Fibroblast of skin of scalp (primary cell): ENCODE measurements around the gene PPP4R1.
"Not testable (repeated sequence)": the region's sequence is repeated elsewhere in the genome, so short reads cannot be mapped to it uniquely, and the experiment has no call there.

ENCODE experiments used
- DNase-seq: peaks from one replicate; pipeline ENCODE4 v3.0.0-alpha.2; 2013

Gene PPP4R1

DNA sequence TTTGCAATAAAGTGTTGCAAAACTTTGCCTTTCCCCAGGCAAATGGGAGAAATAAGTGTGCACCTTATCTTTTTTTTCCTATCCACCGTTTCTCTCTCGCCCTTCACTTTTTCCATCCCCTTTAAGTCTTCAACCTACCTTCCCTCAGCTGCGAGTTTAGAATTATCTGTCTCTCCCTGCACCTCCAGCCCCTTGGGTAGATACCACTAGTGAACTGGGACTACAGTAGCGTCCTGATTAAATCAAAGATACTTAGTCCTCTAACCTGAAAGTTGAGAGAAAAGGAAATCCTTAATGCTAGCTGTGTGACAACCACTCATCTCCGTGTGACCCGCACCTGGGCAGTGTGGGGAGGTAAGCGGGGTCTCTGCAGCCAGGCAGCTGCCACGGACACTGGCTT, 16.1 kb upstream of the PPP4R1 start:
- no peak for DNase-seq

DNA sequence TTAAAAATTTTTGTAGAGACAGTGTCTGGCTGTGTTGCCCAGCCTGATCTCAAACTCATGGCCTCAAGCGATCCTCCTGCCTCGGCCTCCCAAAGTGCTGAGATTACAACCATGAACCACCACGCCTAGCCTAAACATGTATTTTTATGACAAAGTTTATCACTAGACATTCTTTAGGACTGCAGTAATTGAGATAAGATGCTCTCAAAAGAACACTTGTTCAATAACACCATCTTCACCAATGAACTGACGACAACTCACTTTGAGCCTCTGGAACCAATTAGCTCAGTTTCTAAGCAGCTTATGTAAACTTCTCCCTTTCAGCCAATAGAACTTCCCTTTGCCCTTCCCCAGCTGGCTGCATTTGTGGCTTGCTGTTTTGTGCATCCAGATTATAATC, 15.3 kb upstream of the PPP4R1 start:
- peak; percentile 79 for DNase-seq

DNA sequence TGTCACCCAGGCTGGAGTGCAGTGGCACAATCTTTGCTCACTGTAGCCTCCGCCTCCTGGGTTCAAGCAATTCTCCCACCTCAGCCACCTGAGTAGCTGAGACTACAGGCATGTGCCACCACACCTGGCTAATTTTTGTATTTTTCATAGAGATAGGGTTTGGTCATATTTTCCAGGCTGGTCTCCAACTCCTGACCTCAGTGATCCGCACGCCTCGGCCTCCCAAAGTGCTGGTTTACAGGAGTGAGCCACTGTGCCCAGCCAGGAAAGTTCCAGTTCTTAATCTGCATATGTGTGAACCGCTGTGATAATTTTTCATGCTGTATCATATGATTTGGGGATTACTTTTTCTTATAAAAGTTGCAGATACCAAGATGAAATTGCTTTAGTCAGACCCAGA, 14.6 kb upstream of the PPP4R1 start:
- DNase-seq = no peak

DNA sequence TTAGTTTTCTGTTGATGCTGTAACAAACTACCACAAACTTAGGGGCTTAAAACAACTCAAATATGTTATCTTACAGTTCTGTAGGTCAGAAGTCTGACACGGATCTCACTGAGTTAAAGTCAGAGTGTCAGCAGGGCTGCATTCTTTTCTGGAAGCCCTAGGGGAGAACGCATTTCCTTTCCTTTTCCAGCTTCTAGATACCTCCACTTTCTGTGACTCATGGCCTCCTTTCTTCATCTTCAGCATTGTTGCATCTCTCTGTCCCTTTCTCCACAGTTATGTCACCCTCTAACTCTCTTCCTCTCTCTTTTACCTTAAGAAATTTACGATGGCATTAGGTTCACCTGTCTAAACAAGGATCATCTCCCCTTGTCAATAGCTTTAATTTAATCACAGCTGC, 13.3 kb upstream of the PPP4R1 start:
- peak; percentile 73 for DNase-seq

DNA sequence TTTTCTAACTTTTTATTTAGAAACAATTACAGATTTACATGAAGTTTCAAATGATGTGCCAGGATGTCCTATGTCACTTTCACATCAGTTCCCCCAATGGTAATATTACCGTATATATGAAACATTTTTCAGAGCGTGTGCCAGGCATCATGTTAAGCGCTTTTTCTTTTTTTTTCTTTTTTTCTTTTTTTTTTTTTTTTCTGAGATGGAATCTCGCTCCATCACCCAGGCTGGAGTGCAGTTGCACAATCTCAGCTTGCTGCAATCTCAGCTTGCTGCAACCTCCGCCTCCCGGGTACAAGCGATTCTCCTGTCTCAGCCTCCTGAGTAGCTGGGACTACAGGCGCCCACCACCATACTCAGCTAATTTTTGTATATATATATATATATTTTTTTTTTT, 5.6 kb upstream of the PPP4R1 start:
- peak; percentile 20 for DNase-seq

DNA sequence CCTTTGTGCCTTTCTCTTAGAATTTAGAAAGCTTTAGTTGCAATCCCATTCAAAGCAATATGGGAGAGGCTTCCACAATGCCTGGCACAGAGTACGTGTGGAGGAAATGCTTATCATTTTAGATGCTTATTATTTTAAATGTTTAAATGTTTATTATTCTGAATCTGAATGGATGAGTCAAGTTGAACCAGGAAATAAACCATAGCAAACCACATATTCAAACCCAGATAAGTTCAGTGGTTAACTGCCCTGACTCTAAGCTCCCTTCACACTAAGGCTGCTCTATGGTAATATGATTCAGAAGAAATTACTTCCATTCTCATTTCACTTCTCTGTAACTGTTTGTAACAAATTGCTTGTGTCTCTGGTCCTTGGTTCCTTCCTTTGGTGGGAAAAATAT, 5.2 kb upstream of the PPP4R1 start:
- DNase-seq = peak; percentile 68

DNA sequence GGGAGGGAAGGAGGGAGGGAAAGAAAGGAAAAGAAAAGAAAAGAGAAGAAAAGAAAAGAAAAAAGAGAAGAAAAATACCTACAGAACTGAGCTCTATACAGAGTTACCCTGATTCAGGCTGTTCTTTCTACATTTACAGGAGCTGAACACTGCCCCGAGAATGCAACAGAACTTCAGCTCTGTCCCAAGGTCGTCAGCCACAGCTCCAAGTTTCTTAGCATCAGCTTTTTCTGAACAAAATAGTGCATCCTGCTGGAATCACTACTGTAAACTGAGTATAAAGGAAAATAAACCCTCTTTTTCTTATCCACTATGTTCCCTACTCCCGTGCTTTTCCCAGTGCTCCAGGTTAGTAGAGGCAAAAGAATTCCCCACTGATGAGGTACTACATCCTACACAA, 4.7 kb upstream of the PPP4R1 start:
- no peak for DNase-seq

DNA sequence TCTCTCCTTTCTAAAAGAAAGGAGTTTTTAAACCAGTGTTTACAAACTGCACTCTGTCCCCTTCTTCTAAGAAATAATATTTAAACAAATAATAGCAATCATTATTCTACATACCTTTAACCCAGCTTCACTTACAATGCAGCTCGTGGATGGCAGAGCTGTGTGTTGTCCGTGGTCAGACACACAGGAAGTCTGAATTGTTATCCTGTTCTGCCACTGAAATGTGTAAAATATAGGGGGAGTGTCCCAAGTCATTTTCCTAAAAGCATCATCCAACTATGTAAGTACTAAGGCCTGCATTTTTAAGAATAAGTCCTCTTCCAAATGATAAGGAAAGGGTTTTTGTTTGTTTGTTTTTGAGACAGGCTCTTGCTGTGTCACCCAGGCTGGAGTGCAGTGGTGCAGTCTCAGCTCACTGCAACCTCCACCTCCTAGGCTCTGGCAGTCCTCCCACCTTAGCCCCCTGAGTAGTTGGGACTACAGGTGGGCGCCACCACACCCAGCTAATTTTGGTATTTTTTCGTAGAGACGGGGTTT, 2.7 kb upstream of the PPP4R1 start:
- peak; percentile 44 for DNase-seq

DNA sequence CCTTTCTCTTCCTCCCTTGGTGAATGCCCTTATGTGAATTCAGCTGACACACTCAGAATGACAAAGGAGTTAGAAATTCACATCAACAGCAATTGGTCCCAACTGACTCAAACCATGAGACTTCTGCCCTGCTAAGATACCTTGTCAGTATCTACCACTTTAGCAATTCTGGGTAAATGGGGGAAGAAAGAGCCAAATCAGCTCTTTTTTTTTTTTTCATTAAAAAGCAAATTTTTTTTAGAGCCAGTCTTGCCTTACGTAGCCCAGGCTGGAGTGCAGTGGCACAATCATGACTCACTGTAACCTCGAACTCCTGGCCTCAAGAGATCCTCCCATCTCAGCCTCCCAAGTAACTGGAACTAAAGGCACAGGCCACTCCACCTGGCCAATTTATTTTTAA, 1.7 kb upstream of the PPP4R1 start:
- peak; percentile 46 for DNase-seq

DNA sequence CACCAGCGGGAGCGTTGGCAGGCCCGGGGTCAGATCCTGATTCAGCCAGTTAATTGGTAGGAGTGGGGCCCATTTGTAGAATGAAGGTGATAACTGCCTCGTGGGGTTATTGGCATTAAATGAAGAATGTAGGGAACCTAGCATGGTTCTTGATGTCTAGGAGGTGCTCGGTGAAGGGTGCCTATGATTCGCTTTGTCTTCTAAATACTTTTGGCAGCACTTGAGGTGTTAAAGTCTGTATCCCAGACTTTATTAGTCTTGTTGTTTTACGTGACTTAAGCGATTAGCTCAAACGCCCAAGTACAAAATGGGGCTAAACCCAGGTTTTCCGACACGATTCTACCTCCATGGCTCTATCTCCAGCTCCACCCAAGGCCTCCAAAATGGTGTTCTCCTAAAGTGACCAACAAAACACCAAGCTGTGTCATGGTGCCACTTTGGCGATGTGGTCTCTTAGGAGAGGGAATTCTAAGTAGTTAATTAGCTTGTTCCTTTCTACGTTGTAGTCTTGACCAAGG, 980 bp upstream of the PPP4R1 start:
- no peak for DNase-seq

DNA sequence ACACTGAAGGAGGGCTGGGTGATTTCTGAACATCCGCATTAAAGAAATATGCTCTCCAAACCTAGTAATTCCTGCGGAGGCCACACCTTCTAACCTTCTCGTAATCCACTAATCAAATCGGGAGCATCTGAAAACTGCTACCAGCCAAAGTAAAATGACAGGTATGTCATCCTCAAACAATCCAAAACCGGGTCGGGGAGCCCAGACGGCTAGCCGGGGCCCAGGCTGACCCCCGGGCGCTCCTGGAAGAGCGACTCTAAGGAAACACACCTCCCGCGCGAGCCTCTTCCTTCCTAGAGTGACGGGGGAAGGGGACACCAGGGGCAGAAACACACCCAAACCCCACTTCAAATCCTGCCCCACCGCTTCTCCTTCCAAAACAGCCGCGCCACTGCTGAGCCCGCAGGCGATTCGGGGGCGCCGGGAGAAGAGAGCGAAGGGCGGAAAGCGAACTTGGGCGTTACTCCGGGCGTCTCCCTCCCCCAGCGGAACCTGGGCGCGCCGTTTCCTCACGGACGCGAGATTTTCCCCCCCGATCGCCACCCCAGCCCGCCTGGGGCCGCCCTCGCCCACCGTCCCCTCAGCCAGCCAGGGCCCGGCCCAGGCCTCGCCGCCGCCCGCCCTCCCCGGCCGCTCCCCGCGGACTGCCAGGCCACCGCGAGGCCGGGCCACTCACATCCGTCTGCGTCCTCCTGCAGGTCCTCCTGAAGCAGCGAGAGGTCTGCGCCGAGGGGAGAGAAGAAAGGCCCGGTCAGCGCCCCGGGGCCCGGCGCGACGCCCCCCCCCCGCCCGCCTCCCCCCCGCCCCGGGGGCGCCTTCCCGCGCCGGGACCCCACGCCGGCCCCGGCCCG, 584 bp downstream of the PPP4R1 start:
- DNase-seq = peak; percentile 54

DNA sequence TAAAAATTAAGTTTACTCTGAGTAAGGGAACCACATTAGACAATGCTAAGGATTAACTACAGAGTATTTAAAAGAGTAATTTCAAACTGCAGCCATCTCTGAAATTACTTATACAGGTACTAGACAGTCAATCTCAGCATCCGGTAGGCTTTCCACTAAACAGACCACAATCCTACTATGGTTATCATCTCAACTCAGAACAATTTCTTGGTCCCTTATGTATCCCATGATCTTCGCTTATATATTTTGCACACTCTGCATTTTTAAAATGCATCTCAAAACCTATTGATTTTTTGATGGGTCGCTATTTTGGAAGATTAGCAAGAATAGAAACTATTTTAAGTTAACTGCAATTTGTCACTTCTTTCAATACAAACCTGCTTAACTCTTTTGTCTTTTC, 1.4 kb downstream of the PPP4R1 start:
- DNase-seq = no peak

DNA sequence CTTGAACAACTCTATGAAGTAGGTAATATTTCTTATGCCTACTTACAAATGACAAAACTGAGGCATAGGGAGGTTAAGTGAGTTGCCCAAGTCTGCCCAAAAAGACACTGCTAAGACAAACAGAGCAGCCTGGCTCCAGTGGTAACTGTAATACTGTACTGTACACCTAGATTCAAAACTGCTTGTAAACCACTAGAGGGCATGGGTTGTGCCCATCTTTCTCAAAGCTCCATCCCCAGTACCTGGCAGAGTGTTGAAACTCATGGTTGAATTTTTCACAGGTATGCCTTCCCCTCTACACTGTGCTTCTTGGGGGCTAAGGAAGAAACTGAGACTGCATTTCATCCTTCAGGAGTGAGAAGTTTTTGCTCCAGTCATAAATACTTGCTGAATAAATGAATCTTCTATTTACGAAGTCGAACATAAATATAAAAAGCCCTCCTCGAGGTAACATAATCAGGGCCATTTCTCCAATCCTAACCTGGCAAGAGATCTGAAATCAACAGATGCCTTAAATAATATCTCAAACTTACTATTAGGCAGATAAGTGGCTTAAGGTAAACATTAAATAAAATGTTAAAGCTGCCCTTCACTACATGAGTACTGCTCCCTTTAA, 2.0 kb downstream of the PPP4R1 start:
- DNase-seq = peak; percentile 44

DNA sequence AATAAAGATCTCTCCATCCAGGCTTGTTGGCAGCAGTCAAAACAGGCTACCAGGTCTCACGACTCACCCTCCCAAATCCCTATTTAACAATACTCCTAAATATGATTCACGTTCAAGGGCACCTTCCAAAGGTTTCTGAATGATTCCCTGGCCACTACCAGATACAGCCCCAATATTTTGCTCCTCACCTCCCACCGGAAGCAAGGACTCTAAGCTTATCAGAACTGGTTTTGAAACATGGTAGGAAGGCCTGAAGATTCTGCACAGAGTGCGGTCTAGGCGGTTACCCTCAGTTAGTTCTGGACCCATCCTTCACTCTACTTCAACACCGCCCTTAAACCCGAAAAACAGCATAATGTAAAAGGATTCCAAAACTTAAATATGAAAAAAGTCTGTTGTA, 5.2 kb downstream of the PPP4R1 start:
- no peak for DNase-seq

DNA sequence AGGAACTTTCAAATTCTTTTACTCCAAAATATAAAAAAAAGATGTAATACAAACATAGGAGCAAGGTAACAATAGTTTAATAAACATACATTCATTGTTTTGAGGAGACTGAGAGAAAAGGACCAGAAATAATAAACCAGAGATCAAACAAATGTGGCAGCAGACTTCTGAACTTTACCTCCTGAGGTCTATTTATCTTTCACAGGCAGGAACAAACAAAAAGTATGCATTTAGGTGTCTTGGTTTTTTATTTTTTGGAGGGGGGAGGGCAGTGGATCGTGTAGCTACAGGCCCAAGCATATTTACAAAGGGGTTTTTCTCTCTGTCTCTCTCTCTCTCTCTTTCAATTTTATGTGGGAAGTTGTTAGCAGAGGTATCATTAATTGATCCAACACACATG, 5.6 kb downstream of the PPP4R1 start:
- DNase-seq = no peak

DNA sequence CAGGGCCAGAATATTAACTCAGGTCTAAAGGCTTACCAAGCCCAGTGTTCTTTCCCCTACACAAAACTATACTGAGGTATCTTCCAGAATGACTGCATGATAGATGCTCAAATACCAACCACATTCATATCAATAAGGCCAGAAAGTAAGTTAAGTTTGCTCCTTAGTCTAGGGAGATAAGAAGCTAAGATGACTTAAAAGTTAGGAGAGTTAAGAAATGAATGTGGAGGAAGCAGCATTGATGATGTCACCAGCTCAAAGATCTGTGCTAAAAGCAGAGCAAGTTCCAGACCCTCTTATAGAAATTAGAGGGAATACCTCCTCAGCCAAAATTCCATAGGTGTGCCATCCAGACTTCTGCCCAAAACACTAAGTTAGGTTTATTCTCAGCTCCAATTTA, 6.1 kb downstream of the PPP4R1 start:
- DNase-seq = no peak

DNA sequence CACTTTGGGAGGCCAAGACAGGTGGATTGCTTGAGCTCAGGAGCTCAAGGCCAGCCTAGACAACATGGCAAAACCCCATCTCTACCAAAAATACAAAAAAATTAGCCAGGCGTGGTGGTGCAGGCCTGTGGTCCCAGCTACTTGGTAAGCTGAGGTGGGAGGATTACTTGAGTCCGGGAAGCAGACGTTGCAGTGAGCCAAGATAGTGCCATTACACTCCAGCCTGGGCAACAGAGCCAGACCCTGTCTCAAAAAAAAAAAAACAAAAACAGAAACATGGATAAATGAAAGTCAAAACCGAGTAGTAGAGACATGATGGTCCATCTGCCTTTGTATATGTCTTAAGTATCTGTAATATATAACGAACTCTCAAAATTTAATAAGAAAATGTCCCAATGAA, 7.2 kb downstream of the PPP4R1 start:
- DNase-seq = not testable (repeated sequence)

DNA sequence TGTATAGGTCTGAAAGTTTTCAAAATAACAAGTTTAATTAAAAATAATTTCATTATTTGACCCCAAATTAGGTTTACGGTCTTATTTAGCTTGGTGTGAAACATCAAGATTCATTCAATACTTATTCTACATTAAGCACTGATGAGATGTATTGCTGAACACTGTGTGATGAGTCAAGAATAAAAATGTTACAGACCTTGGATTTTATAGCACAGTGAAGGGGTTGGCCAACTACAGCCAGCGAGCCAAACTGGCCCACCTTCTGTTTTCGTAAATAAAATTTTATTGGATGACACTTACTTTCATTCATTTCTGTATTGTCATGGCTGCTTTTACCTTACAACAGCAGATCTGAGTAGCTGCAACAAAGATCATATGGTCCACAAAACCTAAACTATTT, 8.3 kb downstream of the PPP4R1 start:
- no peak for DNase-seq

DNA sequence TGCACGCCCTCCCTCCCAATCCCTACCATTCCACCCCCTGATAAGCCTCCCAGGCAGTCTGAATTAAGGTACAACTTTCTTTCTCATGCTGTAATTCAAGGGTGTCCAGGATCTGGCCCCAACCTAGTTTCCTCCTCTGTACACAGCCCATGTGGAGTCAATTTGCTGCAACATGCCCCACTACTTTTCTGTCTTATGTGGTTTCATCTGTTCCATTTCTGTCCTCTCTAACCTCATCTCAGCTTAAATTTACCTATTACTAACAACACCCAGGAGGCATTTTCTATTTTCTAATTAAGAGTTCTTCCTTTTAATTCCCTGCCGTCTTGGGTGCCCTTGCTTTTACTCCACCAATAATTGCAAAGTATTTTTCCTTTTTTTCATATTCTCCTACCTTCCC, 10.0 kb downstream of the PPP4R1 start:
- DNase-seq = no peak

DNA sequence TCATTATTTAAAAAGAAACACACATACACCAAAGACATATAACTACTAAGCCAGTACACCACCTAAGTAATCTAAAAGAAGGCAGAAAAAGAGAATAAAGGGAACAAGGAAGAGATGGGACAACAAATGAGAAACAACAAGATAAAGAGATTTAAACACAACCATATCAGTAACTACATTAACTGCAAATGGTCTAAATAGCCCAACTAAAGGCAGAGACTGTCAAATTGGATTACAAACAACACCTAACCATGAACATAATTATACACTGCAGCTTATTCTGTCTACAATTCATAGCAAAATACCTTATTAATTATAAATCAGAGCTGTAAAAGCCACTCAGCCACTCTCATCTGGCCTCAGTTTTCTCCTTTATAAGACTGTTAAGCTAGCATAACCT, 15.0 kb downstream of the PPP4R1 start:
- DNase-seq = no peak

DNA sequence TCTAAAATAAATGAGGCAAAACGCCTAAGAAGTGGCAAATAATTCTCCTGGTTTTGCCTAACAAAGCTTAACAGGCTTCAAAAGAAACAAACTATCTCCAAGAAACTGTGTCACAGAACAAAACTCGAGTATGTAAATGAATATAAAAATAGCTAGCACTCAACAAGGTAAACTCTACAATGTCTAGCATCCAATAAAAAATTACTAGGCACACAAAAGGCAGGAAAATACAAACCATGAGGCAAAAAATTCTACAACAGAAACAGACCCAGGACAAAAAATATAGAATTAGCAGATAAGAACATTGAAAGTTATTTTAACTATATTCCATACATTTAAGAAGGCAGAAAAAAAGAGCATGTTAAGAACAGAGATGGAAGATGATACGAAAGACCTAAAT, 16.8 kb downstream of the PPP4R1 start:
- no peak for DNase-seq

DNA sequence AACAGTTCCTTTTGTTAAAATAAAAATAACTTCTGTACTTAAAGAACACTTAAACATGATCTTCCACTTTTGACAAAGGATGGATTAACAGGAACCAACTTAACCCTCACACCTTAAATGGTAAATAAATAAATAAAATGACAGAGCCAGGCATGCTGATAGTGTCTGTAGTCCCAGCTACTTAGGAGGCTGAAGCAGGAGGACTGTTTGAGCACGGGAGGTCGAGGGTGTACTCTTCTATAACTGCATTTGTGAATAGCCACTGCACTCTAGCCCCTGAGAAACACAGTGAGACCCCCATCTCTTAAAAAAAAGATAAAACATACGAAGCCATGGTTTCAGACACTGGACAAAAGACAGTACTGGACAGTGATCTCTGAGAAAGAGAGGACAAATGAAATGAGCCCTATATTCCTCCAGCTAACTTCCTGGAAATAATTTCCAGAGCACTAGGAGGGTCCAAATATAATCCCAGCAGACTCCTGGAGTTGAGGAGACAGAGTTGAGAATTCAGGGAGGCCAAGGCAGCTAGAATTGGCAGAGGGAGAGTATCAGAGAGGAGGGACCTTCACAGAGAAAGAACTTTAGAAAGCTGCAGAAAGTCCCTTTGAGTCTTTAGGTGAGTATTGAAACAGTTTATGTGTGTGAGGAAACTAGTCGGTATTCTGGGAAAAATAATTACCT, 17.4 kb downstream of the PPP4R1 start:
- no peak for DNase-seq

DNA sequence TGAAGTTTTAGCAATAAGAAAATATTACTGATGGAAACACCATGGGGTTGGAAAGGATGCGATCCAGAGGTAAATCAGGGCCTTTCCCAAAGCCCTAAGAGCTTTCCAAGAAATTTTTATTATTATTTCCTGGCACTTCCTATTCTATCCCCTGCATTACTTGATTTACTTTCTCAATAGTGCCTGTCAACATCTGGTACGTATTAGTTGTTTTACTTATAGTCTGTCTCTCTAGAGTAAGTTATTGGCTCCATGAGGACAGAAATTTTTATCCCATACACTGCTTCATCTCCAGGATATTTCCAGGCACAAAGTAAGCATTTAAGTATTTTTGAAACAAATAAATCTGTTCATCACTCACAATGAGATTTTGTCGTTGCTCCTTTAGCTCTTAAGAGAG, 18.1 kb downstream of the PPP4R1 start:
- peak; percentile 49 for DNase-seq
